ENCODE measurements around the gene IL17C.

DNA sequence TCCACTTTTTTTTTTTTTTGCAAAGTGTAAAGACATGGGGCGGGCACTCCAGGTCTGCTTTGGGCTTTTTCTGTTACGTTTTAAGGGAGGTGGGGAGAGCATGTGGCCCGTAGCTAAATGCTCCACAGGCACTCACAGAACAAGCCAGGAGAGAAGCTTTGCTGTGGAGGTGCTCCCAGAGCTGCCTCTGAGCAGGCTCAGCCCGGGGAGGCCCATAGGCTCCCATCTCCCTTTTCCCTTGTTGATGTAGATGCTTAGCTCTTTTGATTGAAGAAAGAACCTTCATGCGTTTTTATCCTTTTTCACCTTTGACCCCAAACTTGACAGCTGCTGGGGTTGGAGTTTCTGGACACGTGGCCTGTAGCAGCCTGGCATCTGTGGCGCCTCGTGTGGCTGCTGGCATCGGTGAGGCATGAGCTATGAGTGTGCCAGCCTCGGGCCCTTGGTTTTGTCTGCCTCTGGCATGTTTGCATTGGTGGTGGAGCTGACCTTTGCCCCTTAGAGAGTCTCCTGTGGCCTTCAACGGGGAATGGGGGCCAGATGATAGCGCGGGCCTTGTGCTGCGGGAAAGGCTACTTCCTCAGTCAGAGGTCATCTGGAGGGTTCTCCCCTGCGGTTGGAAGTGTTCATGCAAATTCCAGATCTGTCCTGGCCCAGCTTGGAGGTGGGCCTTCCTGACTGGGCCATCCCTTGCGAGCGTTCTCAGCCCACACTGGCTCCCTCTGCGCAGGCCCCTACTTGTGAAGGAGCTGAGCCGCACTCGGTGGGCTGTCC, 20.0 kb upstream of the IL17C start:
- TF ChIP-seq ZNF232 (CRISPR knock-in tag; IDR thresholded peaks at IDR 0.05): no peak
- TF ChIP-seq, protein P1, sequence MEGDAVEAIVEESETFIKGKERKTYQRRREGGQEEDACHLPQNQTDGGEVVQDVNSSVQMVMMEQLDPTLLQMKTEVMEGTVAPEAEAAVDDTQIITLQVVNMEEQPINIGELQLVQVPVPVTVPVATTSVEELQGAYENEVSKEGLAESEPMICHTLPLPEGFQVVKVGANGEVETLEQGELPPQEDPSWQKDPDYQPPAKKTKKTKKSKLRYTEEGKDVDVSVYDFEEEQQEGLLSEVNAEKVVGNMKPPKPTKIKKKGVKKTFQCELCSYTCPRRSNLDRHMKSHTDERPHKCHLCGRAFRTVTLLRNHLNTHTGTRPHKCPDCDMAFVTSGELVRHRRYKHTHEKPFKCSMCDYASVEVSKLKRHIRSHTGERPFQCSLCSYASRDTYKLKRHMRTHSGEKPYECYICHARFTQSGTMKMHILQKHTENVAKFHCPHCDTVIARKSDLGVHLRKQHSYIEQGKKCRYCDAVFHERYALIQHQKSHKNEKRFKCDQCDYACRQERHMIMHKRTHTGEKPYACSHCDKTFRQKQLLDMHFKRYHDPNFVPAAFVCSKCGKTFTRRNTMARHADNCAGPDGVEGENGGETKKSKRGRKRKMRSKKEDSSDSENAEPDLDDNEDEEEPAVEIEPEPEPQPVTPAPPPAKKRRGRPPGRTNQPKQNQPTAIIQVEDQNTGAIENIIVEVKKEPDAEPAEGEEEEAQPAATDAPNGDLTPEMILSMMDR (IDR thresholded peaks at IDR 0.05): no peak
- TF ChIP-seq, protein P2, sequence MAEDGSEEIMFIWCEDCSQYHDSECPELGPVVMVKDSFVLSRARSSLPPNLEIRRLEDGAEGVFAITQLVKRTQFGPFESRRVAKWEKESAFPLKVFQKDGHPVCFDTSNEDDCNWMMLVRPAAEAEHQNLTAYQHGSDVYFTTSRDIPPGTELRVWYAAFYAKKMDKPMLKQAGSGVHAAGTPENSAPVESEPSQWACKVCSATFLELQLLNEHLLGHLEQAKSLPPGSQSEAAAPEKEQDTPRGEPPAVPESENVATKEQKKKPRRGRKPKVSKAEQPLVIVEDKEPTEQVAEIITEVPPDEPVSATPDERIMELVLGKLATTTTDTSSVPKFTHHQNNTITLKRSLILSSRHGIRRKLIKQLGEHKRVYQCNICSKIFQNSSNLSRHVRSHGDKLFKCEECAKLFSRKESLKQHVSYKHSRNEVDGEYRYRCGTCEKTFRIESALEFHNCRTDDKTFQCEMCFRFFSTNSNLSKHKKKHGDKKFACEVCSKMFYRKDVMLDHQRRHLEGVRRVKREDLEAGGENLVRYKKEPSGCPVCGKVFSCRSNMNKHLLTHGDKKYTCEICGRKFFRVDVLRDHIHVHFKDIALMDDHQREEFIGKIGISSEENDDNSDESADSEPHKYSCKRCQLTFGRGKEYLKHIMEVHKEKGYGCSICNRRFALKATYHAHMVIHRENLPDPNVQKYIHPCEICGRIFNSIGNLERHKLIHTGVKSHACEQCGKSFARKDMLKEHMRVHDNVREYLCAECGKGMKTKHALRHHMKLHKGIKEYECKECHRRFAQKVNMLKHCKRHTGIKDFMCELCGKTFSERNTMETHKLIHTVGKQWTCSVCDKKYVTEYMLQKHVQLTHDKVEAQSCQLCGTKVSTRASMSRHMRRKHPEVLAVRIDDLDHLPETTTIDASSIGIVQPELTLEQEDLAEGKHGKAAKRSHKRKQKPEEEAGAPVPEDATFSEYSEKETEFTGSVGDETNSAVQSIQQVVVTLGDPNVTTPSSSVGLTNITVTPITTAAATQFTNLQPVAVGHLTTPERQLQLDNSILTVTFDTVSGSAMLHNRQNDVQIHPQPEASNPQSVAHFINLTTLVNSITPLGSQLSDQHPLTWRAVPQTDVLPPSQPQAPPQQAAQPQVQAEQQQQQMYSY (CRISPR knock-in tag; IDR thresholded peaks at IDR 0.05): no peak
- no peak for TF ChIP-seq ZNF416 (CRISPR knock-in tag; IDR thresholded peaks at IDR 0.05)
- TF ChIP-seq NR3C1 (CRISPR knock-in tag; conservative IDR thresholded peaks at IDR 0.05; ENCODE audit: low read depth): no peak
